HG02610 (cell line): ENCODE measurements around the gene SLC12A8.

Experiments
- ATAC-seq: cut with Tn5 transposase; IDR thresholded peaks from one replicate; pipeline ENCODE4 v1.9.1; 2021; ENCODE audit warnings: mild to moderate bottlenecking, moderate library complexity; ENCODE audit not compliant: unreplicated experiment

Gene SLC12A8

DNA sequence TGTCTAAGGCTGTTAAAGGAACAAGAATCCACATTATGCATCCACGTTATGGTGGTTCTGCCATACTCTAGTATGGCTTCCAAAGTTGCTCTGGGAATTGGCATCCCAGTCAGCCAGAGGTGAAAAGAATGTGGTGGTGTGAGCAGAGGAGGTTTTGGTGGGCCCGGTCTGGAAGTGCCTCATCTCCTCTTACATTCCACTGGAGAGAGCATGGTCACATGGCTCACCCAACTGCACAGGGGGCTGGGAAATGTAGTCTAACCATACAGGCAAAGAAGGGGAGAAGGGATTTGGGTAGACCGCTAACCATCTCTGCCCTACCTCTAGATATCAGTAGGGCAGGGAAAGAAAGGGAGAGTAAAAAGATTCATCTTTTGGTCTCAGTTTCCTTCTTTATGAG lies 153.6 kb downstream of the SLC12A8 start:
- no peak for ATAC-seq

DNA sequence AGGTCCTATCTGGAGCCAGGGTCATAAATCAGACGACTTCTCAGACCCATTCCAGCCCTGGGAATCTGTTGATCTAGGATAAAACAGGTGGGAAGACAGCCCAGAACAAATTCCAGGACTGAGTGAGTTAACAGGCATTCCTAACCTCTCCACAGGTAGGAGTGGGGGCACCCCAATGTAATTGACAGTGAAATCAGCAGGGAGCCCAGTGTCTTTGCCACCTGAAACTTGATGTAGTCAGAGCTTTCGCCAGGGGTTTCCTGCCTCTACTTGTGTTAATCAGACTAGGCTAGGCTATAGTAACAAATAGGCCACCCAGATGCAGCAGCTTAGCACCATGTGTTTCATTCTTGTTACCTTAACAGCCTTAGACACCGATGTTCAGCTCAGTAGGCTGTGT lies 154.0 kb downstream of the SLC12A8 start:
- ATAC-seq = no peak

DNA sequence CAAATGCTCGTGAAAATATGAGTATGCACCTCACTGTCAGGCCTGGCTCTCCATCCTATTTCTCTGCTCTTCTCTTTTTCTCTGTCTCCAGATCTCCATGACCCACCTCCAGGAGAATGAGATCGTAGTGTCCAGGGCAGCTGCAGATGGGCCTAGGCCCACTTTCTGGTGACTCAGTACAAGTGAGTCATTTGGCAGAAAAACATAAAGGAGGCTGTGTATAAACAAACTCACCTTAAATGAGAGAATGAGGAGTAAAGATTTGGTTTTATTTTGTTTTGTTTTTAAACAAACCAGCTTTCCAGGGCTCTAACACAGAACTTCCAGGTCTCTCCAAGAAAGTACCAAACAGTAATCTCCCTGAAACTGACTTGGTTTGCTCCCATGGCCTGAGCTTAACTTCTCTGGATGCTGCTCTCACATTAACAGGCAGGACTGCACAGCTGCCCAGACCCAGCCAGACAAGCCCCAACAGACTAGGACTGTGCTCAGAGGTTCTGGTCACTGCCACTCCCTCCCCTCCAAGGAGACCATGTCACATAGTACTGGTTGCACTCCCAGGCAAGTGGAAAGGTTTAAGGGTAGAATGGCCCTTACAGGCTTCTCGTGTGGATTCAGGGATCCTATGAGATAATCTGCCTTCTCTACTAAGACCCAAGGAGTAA lies 155.2 kb downstream of the SLC12A8 start:
- ATAC-seq = no peak

DNA sequence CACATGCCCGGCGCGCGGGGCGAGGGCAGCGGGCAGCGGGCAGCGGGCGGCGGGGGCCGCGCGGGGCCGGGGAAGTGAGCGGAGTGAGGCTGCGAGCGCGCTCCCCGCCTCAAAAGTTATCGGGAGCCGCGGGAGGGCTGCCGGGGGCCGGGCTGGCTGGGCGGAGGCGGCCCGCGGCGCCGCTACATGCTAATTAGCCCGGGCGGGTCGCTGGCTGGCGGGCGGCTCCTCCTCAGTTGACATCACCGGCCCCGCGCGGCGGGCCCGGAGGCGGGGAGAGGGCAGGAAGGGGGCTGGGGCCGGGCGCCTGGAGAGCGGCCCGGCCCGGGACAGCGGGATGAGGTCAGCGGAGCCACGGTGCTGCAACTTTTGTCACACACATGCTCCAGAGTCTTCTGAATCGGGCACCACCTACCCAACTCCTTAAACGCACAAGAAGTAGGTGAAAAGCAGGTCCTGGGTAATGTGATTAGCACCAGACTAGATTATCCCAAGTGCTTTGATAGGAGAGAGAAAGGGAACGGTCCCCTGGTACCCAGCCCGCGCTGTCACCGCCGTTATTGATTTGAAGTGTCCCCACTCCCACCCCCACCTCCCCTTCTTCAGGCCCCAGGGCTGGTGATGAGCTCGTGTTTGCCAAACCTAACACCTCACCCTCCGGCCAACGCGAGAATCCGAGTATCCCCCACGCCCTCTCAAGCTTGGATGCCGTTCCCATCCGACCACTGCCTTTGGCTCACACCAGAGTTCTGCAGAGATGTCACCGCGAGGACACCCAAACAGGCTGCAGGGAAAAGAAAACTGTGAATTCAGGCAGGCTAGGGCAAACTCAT lies 156.4 kb downstream of the SLC12A8 start, which contains the start of gene HEG1:
Gene HEG1 (minus strand): TSS at position 85 of the 833 bp plus-strand sequence. CDS start 107 bp downstream, outside the sequence.
- ATAC-seq = peak; percentile 65

DNA sequence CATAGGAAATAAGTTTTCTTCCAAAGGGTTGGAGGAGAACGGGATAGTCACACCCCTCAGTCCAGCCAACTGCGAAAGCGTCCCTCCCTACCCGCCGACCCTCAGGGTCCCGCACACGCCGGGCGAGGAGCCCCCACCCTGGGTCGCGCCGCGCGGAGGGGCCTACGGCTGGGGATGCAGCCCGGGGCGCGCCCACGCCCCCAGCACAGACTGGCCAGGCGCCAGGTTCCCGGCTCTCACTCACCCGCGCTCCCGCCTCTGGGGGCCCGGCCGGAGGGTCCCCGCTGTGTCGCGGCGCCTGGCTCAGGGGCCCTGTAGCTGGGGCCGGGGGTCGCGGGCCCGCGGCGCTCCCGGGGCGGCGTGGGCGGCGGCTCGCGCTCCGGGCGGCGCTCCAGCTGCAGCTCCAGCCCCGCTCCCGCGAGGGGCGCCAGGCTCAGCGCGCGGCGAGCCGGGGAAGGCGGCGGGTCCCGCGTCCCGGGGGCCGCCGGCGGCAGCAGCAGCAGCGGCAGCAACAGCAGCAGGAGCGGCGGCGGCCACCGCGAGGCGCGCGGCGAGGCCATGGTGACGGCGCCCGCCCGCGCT lies 157.1 kb downstream of the SLC12A8 start:
- ATAC-seq = peak; percentile 8

DNA sequence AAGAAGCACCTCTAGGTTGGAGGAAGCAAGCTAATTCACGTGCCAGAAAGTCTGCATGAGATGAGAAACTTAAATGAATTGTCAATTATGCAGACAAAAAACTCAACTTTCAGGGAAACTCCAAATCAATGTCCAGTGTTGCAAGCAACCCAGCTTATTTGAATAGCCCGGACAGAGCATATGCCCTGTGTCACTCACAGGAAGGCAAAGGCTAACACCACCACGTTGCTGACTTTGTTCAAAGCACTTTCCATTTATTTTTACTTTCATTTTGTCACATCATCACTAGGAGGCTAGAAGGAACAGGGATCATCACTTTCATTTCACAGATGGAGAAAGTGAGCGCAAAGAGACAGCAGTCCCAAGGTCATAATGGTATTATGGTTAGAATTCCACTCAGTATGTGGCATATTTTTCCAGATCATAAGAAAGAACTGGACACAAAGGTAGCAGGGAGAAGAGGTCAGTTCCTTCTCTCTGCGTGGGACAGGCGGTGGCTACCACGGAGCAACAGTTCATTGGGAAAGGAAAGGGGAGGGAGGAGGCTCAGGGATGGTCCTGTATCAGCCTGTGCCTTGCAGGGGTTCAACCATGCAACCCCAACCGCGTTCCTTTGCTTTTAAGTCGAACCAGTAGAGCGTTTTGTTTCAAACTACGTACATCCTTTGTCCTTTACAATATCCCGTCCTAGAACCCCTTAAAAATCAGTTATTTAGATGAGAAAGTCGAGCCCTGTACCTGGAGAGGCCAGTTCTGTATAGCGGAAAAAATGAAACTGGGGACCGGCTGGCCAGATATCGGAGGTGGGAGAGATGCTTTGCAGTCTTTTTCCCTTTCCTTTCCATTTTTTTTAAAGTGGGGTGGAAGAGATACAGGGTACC lies 157.9 kb downstream of the SLC12A8 start:
- ATAC-seq = peak; percentile 28

DNA sequence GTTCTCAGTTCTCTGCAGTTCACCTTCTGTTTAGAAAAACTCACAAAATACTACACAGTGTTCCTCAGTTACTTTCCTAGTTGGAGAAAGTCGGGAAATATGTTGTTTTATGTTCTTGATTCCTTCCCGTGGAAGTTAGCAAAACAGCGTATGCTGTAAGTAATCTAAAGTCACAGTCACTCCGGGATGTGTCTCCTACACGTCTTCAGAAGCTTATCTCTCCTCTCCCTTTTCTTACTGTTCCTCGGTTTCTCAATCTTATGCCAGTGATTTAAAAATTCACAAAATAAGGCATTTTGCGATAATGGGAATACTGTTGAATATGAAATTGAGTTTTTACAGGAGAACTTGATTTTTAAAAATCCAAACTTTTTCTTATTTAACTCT lies 158.5 kb downstream of the SLC12A8 start:
- no peak for ATAC-seq

DNA sequence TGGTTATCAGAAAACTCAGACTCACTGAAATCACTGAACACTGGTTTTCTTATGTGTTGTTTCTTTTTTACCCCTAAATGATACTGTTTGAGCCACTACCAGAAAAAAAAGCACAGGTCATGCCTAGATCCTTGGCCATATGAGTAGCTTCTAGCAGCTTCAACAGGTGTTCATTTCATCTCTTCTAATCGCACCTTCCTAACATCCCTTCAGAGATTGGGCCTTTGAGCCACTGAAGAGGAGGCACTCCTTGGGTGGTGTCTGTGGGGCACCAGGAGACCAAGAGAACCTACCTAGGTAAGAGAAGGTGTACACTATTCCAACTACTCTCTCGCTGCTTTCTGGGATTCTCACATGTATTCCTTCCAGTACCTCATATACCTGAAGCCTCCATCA lies 159.2 kb downstream of the SLC12A8 start:
- no peak for ATAC-seq

DNA sequence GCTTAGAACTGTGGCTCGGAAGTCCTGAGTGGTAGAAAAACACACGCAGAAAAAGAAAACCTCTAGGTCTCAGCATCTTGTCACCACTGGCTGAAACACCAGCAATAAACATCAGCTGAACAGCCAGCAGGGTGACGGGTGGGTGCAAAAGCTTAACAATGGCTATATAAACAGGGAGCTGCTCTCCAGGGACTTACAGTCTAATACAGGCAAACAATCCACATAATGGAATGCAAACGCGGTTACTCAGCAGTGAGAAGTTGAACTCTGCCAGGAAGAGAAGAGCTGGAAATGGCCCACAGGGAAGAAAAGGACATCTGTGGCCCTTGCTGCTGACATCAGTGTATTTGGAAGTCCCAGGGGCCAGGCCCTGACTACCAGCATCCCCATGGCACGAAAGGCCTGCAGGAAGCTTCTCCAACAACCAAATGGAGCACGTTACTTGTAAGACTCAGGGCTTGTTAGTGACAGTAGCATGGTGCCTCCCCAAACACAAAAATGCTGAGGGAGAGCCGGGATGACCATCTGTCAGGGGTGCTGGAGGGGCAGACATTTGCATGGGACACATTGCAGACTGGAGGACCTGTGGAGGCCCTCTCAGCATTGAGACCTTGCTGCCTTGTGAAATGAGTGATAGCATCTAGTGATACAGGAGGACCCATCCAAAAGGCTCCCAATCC lies 159.8 kb downstream of the SLC12A8 start:
- ATAC-seq = no peak

DNA sequence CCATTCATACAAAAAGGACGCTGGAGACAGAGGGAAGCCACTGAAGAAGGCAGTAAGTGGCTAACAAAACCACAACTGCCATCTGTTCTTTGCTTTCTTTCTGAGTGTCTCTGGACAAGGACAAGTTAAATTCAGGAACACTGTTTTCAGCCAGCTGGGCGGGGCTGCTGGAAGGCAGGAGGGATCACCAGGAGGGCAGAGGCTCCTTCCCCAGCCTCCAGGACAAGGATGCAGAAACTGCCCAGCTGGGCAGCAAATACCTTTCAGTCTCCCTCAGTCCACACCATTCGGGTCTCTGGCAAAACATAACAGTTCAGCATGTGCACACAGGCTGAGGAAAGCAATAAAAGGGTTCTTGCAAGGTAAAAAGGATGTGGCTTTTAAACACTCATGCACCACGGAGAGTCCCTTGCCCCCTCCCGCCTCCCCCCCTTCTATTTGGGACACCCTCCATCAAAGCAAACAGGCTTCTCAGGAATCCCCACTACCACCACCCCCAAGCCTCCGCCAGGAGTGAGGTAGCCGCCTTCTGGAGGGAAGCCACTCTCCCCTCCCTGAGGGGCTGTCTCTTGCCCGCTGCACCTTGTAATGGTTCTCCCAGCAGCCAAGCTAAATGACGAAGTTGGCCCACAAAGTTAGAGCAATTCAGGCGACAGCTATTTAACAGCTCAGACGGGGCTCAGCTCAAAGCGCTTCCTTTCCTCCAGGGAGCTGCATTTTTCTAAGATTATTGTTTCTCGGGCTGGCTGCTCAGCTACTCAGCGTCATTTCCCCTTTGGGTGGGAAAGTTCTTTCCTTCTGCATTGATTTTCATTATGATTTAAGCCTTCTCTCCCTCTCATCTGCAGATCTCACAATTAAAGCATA lies 160.6 kb downstream of the SLC12A8 start:
- ATAC-seq = no peak

DNA sequence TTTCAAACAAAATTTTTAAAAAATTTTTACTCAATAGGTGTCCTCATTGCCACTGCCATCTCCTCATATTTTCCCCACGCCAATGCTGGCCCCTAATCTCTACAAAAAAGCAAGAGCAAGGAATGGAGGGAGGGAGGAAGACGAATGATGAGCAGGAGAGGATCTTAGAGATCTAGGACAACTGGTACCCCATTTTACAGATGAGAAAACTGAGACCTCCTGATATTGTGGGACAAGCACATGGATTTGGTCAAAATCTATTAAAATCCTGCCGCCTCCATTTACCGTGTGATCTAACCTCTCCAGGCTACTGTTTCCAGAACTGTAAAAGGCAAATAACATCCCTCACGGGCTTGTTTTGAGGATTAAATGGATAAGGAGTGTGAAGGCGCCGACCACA lies 161.3 kb downstream of the SLC12A8 start:
- no peak for ATAC-seq

DNA sequence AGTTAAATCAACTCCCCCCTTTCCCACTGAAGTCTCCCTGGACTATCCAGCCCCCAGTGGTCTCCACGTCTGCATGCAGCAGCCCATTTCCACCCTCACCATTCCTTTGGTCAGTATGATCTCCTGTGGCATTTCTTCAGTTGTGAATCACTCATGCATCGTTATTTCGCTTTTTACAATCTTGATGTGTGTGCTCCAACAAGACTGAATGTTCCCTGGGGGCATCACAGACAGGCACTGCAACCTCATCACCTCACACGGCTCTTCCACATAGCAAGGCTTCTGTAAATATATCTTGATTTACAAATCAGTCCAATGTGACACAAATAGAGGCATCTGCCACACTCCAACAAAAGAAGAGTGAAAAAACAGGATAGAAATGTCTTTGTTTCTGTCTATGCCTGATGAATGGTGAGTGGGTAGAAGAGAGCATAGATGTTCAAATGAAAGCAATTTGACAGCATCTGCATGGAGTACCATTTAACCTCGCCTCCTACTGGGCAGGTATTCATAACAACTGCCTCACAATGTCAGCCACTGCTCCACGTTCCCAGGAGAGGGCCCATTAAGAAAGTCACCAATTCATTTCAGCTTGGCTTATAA lies 162.0 kb downstream of the SLC12A8 start:
- no peak for ATAC-seq

DNA sequence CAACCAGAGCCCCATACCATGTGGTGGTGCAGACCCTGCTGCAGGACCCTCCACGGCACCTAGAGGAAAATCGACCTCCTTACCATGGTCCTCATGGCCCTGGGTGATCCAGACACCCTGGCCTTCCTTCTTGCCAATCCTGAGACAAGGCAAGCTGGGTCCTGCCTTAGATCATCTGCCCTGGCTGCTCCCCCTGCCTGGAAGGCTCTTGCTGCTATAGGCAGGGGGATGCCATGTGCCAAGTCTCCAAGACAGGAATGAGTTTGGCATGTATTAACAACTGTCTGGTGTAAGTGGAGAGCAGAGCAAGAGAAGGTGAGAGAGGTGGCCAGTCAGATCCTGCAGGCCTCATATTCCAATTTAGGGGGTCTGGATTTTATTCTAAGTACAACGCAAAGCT lies 164.3 kb downstream of the SLC12A8 start:
- no peak for ATAC-seq

DNA sequence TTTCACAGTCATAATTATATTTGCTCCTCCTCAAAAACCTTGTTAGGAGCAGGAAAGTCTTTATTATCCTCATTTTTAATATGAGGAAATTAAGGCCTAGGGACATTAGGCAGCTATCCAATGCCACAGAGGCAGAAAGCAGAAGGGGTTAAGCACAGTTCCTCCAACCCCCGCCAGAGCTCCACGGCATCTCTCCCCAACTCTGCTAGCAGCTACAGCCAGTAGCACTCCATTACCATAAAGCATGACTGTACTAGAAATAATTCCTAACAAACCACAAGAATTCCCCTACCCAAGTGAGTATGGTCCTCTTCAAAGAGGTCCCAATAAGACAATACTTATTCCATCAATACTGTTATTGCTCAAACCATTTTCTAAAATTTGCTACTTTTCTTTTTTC lies 166.6 kb downstream of the SLC12A8 start:
- ATAC-seq = no peak

DNA sequence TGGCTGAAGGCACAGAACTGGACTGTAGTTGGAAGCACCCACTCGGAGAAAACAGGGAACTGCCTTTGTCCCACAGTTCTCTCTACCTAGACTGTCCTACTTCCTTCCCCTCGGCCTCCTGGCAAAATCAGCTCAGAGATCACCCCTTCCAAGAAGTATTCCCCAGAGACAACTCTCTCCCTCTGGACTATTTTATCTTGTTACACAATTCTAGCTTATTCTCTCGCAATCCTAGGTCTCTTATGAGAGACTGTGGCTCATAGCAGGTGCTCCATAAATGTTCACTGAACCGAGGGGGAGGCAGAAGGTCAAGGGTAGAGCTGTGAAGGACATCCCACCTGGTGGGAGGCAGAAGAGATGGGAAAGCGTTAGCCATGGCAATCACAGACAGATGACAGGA lies 167.4 kb downstream of the SLC12A8 start:
- no peak for ATAC-seq

DNA sequence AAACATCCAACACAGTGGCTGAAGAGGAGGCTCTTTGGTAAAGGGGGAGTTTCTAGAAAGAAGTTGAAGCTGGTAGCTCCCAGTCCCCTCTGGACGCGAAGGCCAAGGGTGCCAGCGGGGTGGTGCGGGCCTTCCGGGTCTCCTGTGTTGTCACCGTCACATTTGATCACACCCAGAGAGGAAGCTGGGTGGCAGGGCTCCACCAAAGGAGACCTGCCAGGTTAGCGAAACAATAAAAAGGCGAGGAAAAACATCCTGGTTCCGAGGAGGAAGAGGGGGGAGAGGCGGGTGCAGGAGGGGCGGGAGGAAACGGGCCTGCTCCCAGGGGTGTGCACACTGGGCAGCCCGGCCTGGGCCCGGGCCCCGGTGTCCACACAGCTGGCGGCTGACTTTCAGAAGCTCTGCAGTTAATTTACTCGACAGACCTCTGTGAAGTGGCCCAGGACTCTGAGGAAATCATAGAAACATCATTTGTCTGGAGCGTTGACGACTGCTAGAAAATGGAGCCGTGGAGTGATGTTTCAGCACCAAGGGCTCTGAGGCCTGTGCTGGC lies 168.9 kb downstream of the SLC12A8 start:
- no peak for ATAC-seq

DNA sequence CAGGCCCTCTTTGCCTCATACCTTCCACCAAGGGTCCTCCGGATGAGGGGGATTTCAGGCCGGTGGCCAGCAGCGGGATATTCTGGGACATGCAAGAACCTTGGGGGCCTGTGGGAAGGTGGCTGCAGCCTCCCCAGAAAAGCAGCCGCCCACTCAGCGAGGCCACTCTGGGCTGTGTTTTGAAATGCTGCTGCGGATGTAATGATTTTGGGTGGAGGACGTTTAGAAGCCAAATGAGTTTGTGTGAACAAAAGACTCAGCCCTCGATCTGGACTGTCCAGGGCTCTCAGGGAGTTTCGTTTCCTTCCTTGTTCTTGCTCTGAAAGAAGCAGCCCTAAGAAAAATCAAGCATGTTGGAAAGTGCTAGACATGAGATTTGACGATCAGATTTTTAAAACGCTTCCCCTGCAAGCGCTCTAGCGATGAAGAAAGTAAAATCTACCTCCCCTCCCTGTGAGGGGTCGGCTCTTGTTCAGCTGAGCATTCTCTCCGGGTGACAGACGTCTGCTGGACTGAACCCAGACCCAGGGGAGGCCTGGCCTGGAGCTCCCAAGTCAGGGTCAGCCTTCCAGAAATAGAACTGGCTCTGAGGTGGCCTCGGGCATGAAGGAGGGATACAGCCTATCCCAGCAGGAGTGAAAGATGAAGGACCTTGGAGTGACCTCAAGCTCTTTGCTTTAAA lies 169.7 kb downstream of the SLC12A8 start:
- ATAC-seq = no peak
